ENCODE measurements around the gene PTPRC.

GRCh38 chr1:198617406-198617805 is 21.4 kb upstream of the PTPRC start:
- no peak for TF ChIP-seq POLR2A (IDR thresholded peaks at IDR 0.05)
- TF ChIP-seq CTCF (IDR thresholded peaks at IDR 0.05), result no peak
